ENCODE data around the gene LNP1.
"Not testable (repeated sequence)": the region's sequence is repeated elsewhere in the genome, so short reads cannot be mapped to it uniquely, and the experiment has no call there.

Gene LNP1

GRCh38 chr3:100400780-100401673, at the start of gene LNP1, which contains the start of gene TOMM70:
LNP1 (plus strand) TSS chr3:100401539; CDS start chr3:100429730, 28,191 bp downstream.
TOMM70 (minus strand) TSS chr3:100401089; CDS start chr3:100400949, 140 bp downstream.
- peak; percentile 87 to 89 for DNase-seq (ENCODE audit: low read depth in 2 of 2)

- not testable (repeated sequence) for DNase-seq (ENCODE audit: low read depth in 2 of 2)
Measured at GRCh38 chr3:100351770-100352169, 49.6 kb upstream of the LNP1 start.

- DNase-seq (ENCODE audit: low read depth in 2 of 2): peak; percentile 21 to 24
Measured at GRCh38 chr3:100352296-100353231, 48.8 kb upstream of the LNP1 start.

- no peak for DNase-seq (ENCODE audit: low read depth in 2 of 2)
Measured at GRCh38 chr3:100354850-100355249, 46.5 kb upstream of the LNP1 start.

GRCh38 chr3:100358413-100358812, 42.9 kb upstream of the LNP1 start:
- DNase-seq (ENCODE audit: low read depth in 2 of 2): no peak

GRCh38 chr3:100359035-100359434, 42.3 kb upstream of the LNP1 start:
- no peak for DNase-seq (ENCODE audit: low read depth in 2 of 2)

- DNase-seq (ENCODE audit: low read depth in 2 of 2): no peak
Measured at GRCh38 chr3:100360757-100361496, 40.4 kb upstream of the LNP1 start.

- no peak for DNase-seq (ENCODE audit: low read depth in 2 of 2)
Measured at GRCh38 chr3:100361897-100362296, 39.4 kb upstream of the LNP1 start.

- no peak for DNase-seq (ENCODE audit: low read depth in 2 of 2)
Measured at GRCh38 chr3:100364421-100364820, 36.9 kb upstream of the LNP1 start.

GRCh38 chr3:100366424-100366823, 34.9 kb upstream of the LNP1 start:
- no peak for DNase-seq (ENCODE audit: low read depth in 2 of 2)

GRCh38 chr3:100368441-100368840, 32.9 kb upstream of the LNP1 start:
- no peak for DNase-seq (ENCODE audit: low read depth in 2 of 2)

- no peak for DNase-seq (ENCODE audit: low read depth in 2 of 2)
Measured at GRCh38 chr3:100370756-100371155, 30.6 kb upstream of the LNP1 start.

GRCh38 chr3:100374521-100374920, 26.8 kb upstream of the LNP1 start:
- DNase-seq (ENCODE audit: low read depth in 2 of 2): no peak

GRCh38 chr3:100376301-100376700, 25.0 kb upstream of the LNP1 start:
- no peak for DNase-seq (ENCODE audit: low read depth in 2 of 2)

- DNase-seq (ENCODE audit: low read depth in 2 of 2): no peak
Measured at GRCh38 chr3:100384733-100385525, 16.4 kb upstream of the LNP1 start.

- DNase-seq (ENCODE audit: low read depth in 2 of 2): no peak
Measured at GRCh38 chr3:100386437-100387074, 14.8 kb upstream of the LNP1 start.

GRCh38 chr3:100389025-100389424, 12.3 kb upstream of the LNP1 start:
- DNase-seq (ENCODE audit: low read depth in 2 of 2): no peak

GRCh38 chr3:100395679-100396431, 5.5 kb upstream of the LNP1 start:
- no peak for DNase-seq (ENCODE audit: low read depth in 2 of 2)

GRCh38 chr3:100396967-100397366, 4.4 kb upstream of the LNP1 start:
- DNase-seq (ENCODE audit: low read depth in 2 of 2): no peak

Measured in fibroblast of skin of left biceps (primary cell).